Vagina (tissue), 2 donors: ENCODE measurements around the gene SRPK1.

Experiments used
- POLR2A ChIP-seq, 2 donors: fragments of 450-650 bp; IDR thresholded peaks; one replicate each; pipeline ENCODE4 v1.6.1; 2017; ENCODE audit warnings: antibody characterized with exemption in 2 of 2, mild to moderate bottlenecking in 2 of 2, moderate library complexity in 2 of 2
- TF ChIP-seq, protein P1 (sequence below), 3 experiments: fragments of 450-650 bp in 2 of 3; fragments of 200-600 bp in 1 of 3; sonication (generic) in 1 of 3; IDR thresholded peaks; one replicate each; pipeline ENCODE4 v1.5.1; 2017 to 2019; ENCODE audit warnings: antibody characterized with exemption in 3 of 3, mild to moderate bottlenecking in 2 of 3, moderate library complexity in 2 of 3

DNA sequence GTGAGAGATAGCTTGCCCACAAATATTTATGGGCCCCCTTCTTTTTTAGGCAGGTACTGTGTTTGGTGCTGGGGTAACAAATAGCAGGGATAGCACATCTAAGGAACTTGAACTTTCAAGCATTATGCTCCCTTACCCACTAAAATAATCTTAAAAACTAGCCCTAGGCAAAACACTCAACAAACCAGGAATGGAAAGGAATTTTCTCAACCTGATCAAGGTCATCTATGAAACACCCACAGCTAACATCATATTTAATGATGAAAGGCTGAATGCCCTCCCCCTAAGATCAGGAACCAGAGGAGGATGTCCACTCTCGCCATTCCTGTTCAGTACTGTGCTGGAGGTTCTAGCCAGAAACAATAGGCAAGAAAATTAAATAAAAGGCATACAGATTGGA, 8.7 kb upstream of the SRPK1 start:
- TF ChIP-seq POLR2A (IDR thresholded peaks at IDR 0.05), result no peak
- TF ChIP-seq, protein P1, sequence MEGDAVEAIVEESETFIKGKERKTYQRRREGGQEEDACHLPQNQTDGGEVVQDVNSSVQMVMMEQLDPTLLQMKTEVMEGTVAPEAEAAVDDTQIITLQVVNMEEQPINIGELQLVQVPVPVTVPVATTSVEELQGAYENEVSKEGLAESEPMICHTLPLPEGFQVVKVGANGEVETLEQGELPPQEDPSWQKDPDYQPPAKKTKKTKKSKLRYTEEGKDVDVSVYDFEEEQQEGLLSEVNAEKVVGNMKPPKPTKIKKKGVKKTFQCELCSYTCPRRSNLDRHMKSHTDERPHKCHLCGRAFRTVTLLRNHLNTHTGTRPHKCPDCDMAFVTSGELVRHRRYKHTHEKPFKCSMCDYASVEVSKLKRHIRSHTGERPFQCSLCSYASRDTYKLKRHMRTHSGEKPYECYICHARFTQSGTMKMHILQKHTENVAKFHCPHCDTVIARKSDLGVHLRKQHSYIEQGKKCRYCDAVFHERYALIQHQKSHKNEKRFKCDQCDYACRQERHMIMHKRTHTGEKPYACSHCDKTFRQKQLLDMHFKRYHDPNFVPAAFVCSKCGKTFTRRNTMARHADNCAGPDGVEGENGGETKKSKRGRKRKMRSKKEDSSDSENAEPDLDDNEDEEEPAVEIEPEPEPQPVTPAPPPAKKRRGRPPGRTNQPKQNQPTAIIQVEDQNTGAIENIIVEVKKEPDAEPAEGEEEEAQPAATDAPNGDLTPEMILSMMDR (IDR thresholded peaks at IDR 0.05), result no peak
